Measurements from ENCODE around the gene GSTM2.

DNA sequence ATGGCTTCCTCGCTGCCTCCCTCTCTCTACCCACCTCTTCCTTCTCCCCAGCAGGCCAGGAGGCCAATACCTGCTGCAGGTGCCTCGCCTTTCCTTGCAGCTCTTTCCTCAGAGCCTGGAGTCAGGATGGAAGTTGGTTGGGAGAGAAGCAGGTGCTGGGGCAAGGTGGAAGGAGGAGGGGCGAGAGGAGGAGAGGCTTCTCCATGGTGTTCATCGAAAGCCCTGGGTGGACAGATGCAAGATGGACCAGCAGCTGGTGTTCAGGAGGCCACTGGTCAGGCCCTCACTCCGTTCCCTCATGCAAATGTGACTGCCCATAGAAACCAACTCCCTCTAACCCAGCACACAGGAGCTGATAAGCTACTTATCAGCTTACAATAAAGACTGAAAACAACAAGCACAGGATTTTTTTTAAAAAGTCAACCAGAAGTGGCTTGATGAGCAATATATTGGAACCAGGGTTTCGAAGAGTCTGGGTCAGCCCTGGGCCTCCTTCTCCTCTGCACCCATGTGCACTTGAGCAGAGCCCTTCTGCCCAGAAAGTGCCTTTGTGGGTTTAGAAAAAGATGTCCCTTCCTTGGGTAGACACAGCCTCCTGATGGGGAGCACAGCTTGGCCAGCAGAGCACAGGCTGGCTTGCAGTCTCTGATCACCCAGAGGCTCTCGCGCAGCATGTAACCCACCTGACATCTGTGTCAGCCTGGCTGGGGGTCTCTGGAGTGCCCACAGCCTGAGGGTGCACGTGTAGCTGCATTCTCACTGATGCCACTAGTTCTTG, 28.6 kb upstream of the GSTM2 start:
- TF ChIP-seq, protein P1, sequence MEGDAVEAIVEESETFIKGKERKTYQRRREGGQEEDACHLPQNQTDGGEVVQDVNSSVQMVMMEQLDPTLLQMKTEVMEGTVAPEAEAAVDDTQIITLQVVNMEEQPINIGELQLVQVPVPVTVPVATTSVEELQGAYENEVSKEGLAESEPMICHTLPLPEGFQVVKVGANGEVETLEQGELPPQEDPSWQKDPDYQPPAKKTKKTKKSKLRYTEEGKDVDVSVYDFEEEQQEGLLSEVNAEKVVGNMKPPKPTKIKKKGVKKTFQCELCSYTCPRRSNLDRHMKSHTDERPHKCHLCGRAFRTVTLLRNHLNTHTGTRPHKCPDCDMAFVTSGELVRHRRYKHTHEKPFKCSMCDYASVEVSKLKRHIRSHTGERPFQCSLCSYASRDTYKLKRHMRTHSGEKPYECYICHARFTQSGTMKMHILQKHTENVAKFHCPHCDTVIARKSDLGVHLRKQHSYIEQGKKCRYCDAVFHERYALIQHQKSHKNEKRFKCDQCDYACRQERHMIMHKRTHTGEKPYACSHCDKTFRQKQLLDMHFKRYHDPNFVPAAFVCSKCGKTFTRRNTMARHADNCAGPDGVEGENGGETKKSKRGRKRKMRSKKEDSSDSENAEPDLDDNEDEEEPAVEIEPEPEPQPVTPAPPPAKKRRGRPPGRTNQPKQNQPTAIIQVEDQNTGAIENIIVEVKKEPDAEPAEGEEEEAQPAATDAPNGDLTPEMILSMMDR (IDR thresholded peaks at IDR 0.05) = no peak
- no peak for TF ChIP-seq POLR2A (IDR thresholded peaks at IDR 0.05)

Measured in heart left ventricle (tissue), 13 donors.